GM12878 (cell line): ENCODE results near the gene PPP1R1C.

ENCODE experiments used
- BACH1 ChIP-seq: fragments of 450-650 bp; IDR thresholded peaks from 2 replicates; pipeline ENCODE4 v1.6.1; 2017; ENCODE audit warnings: mild to moderate bottlenecking, borderline replicate concordance
- EP300 ChIP-seq, 2 experiments: fragments of 150-350 bp in 1 of 2; IDR thresholded peaks; 2 replicates each; pipeline ENCODE4 v1.6.1; 2011 to 2012; ENCODE audit warnings: low read depth in 2 of 2, low read length in 2 of 2, borderline replicate concordance in 1 of 2, improper control_type of control experiment in 1 of 2, inconsistent platforms in 1 of 2; ENCODE audit not compliant: control insufficient read depth in 1 of 2
- HDAC2 ChIP-seq: fragments of 200-600 bp; sonication (generic); IDR thresholded peaks from 2 replicates; pipeline ENCODE4 v1.6.1; 2017
- HDGF ChIP-seq: fragments of 450-650 bp; IDR thresholded peaks from 2 replicates; pipeline ENCODE4 v1.6.1; 2016; ENCODE audit warnings: antibody characterized with exemption
- KDM1A ChIP-seq: fragments of 200-600 bp; sonication (generic); IDR thresholded peaks from 2 replicates; pipeline ENCODE4 v1.6.1; 2016; ENCODE audit warnings: borderline replicate concordance
- NR2C1 ChIP-seq: fragments of 450-650 bp; IDR thresholded peaks from 2 replicates; pipeline ENCODE4 v1.6.1; 2017; ENCODE audit warnings: antibody characterized with exemption, mild to moderate bottlenecking, moderate library complexity
- TF ChIP-seq, protein P1 (sequence below), 3 experiments: IDR thresholded peaks in 2 of 3; conservative IDR thresholded peaks in 1 of 3; 2 replicates each; pipeline ENCODE4 v1.5.1; 2011; ENCODE audit warnings: low read depth in 3 of 3, low read length in 3 of 3, mild to moderate bottlenecking in 3 of 3, control low read depth in 2 of 3, moderate library complexity in 2 of 3, inconsistent platforms in 1 of 3, mixed read lengths in 1 of 3; ENCODE audit not compliant: control insufficient read depth in 2 of 3, insufficient read depth in 1 of 3; ENCODE audit errors: extremely low read depth in 1 of 3
- TF ChIP-seq, protein P2 (sequence below): IDR thresholded peaks from 2 replicates; pipeline ENCODE4 v1.6.1; 2012; ENCODE audit warnings: mild to moderate bottlenecking, low read depth, low read length
- TF ChIP-seq, protein P3 (sequence below): fragments of 450-650 bp; IDR thresholded peaks from 2 replicates; pipeline ENCODE4 v1.6.1; 2017; ENCODE audit warnings: antibody characterized with exemption, mild to moderate bottlenecking, moderate library complexity

DNA sequence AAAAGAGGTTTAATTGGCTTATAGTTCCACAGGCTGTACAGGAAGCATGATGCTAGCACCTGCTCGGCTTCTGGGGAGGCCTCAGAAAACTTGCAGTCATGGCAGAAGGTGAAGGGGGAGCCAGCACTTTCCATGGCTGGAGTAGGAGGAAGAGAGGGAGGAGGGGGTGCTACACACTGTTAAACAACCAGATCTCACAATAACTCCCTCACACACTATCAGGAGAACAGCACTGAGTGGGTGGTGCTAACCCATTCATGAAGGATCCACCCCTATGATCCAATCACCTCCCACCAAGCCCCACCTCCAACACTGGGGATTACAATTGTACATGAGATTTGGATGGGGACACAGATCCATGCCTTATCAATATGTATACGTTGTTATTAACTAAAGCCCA, 85.1 kb downstream of the PPP1R1C start:
- TF ChIP-seq HDAC2 (no peak), NR2C1 (no peak), KDM1A (no peak), EP300 (IDR thresholded peaks at IDR 0.05; ENCODE audit: borderline replicate concordance in 1 of 2, control insufficient read depth in 1 of 2, low read depth in 2 of 2, low read length in 2 of 2) (no peak), HDGF (no peak), BACH1 (no peak)
- TF ChIP-seq, protein P1, sequence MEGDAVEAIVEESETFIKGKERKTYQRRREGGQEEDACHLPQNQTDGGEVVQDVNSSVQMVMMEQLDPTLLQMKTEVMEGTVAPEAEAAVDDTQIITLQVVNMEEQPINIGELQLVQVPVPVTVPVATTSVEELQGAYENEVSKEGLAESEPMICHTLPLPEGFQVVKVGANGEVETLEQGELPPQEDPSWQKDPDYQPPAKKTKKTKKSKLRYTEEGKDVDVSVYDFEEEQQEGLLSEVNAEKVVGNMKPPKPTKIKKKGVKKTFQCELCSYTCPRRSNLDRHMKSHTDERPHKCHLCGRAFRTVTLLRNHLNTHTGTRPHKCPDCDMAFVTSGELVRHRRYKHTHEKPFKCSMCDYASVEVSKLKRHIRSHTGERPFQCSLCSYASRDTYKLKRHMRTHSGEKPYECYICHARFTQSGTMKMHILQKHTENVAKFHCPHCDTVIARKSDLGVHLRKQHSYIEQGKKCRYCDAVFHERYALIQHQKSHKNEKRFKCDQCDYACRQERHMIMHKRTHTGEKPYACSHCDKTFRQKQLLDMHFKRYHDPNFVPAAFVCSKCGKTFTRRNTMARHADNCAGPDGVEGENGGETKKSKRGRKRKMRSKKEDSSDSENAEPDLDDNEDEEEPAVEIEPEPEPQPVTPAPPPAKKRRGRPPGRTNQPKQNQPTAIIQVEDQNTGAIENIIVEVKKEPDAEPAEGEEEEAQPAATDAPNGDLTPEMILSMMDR (IDR thresholded peaks at IDR 0.05 in 2 of 3, conservative IDR thresholded peaks at IDR 0.05 in 1 of 3; ENCODE audit: control insufficient read depth in 2 of 3, extremely low read depth in 1 of 3, insufficient read depth in 1 of 3, low read depth in 3 of 3, low read length in 3 of 3) = no peak
- TF ChIP-seq, protein P2, sequence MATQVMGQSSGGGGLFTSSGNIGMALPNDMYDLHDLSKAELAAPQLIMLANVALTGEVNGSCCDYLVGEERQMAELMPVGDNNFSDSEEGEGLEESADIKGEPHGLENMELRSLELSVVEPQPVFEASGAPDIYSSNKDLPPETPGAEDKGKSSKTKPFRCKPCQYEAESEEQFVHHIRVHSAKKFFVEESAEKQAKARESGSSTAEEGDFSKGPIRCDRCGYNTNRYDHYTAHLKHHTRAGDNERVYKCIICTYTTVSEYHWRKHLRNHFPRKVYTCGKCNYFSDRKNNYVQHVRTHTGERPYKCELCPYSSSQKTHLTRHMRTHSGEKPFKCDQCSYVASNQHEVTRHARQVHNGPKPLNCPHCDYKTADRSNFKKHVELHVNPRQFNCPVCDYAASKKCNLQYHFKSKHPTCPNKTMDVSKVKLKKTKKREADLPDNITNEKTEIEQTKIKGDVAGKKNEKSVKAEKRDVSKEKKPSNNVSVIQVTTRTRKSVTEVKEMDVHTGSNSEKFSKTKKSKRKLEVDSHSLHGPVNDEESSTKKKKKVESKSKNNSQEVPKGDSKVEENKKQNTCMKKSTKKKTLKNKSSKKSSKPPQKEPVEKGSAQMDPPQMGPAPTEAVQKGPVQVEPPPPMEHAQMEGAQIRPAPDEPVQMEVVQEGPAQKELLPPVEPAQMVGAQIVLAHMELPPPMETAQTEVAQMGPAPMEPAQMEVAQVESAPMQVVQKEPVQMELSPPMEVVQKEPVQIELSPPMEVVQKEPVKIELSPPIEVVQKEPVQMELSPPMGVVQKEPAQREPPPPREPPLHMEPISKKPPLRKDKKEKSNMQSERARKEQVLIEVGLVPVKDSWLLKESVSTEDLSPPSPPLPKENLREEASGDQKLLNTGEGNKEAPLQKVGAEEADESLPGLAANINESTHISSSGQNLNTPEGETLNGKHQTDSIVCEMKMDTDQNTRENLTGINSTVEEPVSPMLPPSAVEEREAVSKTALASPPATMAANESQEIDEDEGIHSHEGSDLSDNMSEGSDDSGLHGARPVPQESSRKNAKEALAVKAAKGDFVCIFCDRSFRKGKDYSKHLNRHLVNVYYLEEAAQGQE = no peak
- TF ChIP-seq, protein P3, sequence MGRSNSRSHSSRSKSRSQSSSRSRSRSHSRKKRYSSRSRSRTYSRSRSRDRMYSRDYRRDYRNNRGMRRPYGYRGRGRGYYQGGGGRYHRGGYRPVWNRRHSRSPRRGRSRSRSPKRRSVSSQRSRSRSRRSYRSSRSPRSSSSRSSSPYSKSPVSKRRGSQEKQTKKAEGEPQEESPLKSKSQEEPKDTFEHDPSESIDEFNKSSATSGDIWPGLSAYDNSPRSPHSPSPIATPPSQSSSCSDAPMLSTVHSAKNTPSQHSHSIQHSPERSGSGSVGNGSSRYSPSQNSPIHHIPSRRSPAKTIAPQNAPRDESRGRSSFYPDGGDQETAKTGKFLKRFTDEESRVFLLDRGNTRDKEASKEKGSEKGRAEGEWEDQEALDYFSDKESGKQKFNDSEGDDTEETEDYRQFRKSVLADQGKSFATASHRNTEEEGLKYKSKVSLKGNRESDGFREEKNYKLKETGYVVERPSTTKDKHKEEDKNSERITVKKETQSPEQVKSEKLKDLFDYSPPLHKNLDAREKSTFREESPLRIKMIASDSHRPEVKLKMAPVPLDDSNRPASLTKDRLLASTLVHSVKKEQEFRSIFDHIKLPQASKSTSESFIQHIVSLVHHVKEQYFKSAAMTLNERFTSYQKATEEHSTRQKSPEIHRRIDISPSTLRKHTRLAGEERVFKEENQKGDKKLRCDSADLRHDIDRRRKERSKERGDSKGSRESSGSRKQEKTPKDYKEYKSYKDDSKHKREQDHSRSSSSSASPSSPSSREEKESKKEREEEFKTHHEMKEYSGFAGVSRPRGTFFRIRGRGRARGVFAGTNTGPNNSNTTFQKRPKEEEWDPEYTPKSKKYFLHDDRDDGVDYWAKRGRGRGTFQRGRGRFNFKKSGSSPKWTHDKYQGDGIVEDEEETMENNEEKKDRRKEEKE = no peak
